Fibroblast of skin of left biceps (primary cell): ENCODE measurements around the gene CD40.

Source experiments
- DNase-seq, 2 experiments: peaks; one replicate each; pipeline ENCODE4 v3.0.0-alpha.2; 2013; ENCODE audit warnings: low read depth in 2 of 2

Gene CD40

DNA sequence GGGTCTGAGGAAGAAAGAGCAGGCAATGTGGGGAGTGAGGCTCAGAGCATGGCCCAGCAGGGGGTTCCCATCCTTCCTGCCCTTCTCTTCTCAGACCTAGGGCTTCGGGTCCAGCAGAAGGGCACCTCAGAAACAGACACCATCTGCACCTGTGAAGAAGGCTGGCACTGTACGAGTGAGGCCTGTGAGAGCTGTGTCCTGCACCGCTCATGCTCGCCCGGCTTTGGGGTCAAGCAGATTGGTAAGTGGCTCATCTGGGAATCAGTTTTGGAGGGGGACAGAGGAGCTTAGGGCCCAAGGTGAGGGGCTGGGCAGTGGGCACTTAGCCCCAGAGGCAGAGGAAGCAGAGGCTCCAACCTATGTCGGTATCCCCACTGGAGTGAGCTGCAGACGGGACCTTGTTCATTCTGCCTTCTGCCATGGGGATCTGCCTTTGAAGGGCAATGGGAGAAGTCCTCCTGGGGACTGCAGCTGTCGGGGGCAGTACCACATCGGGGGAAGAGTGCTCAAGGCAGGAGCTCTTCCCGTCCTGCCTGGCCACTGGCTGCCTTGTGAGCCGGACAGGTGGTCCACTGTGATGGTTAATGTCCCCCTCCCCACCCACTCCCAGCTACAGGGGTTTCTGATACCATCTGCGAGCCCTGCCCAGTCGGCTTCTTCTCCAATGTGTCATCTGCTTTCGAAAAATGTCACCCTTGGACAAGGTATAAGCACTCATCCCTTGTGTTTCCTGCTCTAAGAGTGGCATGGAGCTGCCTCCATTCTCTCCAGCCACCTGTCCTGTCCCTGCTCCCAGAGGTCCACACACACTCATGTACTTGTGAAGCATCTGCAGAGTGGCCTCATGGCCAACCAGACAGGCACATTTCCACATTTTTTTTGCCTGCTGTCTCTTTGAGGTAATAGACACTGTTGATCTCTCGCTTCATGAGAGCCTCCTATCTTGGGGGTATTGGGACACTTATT, 4.7 kb downstream of the CD40 start:
- DNase-seq: no peak

DNA sequence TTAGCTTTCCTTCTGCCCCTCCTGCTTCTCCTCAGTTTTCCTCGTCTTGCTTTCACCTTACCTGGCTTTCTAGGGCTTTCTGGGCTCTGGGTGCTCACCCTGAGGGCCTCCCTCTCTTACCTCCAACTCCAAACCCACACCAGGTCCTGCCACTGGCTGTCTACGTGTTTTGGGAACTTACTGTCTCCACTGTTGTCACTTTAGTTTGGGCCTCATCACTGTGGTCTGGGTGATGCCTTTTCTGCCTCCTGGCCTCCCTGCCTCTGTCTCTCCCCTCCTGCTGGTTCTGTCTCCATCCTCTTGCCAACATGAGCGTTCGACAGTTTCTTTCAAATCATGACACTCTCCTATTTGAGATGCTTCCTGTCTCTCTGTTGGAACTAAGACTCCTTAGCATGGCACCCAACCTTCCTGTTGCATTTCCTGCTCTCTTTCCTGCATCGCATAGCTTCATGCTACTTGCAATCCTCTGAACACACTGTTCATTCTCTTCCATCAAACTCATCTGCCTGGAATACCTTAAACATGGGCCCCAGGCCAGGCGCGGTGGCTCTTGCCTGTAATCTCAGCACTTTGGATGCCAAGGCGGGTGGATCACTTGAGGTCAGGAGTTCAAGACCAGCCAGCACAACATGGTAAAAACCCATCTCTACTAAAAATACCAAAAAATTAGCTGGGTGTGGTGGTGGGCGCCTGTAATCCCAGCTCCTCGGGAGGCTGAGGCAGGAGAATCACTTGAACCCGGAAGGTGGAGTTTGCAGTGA, 5.5 kb downstream of the CD40 start:
- DNase-seq: no peak

DNA sequence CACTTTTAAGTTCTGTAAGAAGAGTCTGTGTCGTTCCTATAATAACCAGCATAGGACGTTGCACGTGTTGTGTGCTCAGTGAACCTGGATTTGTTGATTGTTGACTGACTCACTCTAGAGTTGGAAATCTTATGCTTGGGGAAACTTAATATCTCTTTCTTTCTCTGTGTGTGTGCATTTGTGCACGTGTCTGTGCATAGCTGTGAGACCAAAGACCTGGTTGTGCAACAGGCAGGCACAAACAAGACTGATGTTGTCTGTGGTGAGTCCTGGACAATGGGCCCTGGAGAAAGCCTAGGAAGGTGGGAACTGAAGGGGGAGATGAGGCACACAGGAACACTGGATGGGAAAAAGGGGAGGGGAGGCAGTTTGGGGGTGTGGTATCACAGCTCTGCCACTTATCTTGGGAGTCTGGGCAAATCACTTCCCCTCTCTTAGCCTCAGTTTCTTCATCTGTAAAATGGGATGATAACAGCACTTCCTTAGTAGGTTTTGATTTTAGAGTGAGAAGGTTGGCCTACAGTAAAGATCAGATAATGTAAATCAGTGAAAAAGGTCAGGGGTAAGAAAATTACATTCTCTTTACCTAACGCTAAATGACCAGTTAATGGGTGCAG, 8.4 kb downstream of the CD40 start:
- DNase-seq: no peak

DNA sequence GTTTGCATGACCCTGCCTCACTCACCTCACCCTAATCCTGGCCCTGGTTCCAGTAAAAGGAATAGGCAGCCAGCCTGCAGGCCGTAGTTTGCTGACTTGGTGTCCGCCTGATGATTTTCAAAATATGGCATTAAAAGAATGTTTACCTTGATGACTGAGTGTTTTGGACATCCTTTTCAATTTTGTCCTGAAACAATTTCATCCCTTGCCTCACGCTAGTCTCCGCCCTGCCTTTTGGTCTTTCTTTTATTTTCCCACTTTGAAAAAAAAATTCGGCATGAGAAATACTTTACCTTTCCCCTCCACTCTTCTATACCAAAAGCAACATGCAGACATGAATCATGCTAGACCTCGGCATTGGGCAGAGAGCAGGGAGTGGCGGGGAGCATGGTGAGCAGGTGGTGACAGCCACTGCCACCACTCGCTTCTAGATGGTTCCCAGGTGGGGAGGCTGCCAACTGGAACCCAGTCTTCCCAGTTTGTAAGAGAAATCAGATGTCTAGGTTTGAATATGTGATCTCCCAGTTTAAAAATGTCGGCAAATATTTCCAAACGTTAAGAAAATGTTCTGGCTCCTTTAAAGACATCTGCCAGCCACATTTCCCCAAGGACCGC, 9.4 kb downstream of the CD40 start:
- DNase-seq: no peak

DNA sequence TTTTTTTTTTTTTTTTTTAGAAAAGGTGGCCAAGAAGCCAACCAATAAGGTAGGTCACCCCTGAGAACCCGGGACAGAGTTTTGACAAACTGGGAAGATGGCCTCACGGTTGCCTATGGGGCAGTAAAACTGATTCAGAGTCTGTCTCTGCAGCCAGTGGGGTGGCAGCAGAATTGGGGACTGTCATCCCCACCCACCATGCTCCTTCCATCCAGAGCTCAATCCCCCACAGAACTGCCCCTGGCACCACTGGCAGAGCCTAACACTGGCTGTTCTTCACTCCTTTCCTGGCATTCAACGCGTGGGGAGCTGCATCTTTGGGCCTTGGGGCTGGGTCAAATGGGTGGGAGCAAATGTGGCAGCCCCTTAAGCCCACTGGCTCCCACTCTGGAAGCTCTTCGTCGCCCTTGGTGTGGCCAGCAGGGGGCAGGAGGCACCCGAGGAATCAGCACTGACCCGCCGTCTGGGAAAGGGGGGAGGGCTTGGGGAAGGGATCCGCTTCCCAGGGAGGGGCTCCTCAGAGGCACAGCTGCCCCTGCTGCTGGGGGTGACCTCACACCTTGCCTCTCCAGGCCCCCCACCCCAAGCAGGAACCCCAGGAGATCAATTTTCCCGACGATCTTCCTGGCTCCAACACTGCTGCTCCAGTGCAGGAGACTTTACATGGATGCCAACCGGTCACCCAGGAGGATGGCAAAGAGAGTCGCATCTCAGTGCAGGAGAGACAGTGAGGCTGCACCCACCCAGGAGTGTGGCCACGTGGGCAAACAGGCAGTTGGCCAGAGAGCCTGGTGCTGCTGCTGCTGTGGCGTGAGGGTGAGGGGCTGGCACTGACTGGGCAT, 10.4 kb downstream of the CD40 start:
- no peak for DNase-seq

DNA sequence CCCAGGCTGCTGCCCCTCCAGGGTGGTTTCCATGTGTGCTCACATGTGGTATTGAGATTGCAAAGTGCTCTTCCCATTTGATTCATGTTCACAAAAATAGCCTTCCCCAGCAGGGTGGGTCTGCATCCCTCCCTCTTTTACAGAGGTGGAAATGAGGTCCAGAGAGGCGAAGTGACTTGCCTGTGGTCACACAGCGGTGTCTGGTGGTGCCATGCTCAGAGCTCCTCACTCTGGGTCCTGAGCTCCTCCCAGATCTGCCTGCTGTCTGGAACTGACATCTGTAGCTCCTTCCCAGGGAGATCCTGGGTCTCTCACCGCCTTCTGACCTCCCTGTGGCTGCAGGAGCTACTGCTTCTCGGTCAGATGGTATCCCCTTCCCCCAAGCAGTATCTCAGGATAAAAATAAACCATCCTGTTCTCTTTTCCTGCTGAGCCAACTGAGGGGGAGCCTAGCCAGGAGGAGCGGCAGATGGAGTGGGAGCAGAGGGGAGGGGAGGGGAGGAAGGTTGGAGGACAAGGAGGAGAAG, 11.9 kb downstream of the CD40 start:
- DNase-seq: no peak

DNA sequence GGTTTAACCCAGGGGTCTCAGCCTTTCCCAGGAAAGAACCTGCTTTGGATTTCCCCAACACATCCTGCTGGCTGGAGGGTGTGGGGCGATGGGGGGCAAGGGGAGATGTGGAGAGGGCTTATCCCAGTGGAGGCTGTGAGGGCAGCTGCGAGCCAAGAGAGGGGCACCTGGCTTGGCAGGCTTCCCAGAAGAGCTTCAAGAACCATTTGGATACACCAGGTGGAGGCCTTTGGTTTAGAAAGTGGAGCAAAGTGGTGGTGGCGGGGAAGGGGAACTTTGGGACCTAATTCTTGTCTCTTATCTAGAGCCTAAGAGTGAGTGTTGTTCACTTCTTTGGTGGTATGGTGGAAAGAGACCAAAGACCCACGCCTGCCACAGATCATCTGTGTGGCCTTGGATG, 12.4 kb downstream of the CD40 start:
- no peak for DNase-seq

DNA sequence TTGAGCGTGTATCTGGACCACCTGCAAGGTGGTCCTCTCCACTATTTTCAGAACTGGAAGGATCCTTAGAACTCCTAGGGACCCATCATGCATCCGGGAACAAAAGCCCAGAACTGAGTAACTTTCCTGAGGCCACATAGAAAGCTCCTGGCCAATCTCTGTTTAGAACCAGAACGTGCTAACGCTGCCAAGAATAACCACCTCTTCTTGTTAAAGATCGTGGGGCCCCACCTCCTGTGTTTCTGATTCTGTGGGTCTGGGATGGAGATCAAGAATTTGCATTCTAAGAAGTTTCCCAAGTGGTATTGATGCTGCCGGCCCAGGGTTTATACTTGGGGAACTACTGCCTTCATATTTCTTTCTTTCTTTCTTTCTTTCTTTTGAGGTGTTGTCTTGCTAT, 13.3 kb downstream of the CD40 start:
- DNase-seq: peak in 1 of 2 experiments; percentile 13

DNA sequence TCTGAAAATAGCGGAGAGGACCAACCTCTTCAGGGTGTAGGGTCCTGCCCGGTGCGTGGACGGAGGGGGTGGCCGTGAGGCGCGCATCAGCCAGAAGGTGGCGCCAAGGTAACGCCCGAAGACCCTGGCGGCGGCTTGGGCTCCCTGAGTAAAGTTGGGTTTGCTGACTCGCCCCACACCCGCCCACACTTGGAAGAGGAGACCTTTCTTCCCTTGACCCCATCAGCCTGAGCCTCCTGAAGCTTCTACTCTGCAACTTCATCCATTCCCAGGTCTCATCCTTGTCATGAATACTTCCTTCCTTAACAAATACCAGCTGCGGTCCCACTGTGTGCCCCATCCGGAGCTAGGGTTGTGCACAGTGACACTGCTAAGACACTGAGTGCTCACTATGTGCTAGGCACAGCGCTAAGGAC, 14.6 kb downstream of the CD40 start:
- no peak for DNase-seq

DNA sequence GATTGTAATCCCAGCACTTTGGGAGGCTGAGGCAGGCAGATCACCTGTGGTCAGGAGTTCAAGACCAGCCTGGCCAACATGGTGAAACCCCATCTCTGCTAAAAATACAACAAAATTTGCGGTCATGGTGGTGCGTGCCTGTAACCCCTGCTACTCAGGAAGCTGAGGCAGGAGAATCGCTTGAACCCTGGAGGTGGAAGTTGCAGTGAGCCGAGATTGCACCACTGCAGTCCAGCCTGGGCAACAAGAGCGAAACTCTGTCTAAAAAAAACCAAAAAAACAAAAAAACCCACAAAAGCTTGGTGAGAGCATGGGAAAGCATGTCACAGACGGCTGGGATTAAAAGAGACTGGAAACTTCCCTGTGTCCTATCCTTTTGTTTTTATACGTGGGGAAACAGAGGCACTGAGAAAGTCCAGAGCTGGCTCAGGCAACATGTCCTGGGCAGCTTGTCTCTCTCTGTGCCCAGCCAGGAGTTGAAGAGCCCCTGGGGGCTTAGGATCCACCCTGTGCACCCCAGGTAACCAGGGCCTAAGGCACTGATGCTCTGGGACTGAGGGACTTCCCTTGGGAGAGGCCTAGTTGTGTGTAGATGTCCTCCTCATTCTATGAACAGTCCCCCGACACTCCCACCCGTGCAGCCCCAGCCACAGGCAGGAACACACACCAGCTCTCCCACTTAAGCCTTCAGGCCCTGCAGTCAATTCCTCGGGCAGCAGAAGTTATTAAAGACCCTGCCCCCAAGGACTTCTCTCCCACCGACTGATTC, 16.0 kb downstream of the CD40 start:
- DNase-seq: no peak

DNA sequence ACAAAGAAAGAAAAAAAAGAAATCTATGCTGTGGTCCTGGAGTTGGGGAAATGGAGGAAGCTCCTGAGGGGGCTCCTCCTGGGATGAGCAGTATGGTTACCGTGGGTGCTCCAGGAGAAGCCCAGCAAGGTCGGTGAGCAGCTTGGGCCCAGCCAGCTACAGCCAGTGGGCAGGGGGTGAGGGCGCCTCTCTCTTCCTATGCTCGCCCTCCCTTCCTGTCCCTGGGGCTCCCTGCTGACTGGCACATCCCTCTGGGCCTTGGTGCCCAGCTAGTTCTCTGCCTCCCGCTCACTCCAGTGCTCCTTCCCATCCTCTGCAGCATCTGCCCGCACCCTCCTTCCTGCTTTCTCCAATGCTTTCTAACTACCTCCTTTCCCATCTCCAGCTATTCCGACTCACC, 16.6 kb downstream of the CD40 start:
- DNase-seq: no peak

DNA sequence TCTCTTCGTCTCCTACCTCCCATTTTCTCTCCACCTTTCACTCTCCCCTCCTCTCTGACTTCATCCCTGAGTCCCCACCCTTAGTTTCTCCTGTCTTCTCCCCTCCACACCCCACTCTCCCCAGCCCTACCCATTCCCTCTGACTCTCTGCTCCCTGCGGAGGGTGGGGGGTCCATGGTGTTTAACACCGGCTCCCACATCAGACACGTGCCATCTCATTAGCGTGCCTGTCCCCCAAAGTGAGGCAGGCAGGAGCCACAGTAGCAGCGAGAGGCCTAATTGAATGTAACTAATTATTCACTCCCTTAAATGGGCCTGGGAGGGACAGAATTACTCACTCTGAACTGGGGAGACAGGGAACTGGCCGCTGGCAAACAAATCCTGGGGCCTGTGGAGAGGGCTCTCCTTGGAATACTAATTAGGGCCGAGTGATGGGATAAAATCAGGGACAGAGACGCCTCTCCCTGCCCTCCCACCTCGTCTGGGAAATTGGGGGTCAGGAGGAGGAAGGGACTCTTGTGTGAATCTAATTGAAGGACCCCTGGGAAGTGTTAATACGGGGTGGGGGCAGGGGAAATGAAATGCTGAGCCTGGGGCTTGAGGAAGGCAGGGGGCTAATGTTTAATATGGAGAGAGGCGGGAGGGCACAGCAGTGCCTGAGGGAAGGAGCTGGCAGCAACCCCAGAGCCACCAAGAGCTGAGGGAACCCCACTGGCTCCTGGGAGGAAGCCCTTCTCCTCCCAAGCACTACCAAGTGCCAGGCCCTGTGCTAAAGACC, 17.9 kb downstream of the CD40 start:
- DNase-seq: no peak

DNA sequence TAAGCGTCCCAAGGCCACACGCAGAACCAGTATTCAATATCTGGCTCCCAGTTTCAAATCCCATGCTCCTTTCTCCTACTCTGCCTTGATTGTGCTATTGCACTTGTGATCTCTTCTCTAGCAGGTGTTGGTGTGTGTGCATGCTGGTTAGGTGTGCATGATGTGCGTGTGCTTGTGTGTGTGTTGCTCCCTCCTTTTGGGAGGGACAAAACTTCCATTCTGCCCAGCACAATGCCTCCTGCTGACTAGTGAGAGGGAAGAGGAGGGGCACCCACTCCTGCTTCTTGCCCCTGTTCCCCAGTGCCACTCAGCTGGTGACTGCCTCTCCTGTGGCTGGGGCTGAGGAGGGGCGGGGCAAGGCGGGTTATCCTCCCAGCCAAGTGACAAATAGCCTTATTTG, 19.7 kb downstream of the CD40 start:
- no peak for DNase-seq

DNA sequence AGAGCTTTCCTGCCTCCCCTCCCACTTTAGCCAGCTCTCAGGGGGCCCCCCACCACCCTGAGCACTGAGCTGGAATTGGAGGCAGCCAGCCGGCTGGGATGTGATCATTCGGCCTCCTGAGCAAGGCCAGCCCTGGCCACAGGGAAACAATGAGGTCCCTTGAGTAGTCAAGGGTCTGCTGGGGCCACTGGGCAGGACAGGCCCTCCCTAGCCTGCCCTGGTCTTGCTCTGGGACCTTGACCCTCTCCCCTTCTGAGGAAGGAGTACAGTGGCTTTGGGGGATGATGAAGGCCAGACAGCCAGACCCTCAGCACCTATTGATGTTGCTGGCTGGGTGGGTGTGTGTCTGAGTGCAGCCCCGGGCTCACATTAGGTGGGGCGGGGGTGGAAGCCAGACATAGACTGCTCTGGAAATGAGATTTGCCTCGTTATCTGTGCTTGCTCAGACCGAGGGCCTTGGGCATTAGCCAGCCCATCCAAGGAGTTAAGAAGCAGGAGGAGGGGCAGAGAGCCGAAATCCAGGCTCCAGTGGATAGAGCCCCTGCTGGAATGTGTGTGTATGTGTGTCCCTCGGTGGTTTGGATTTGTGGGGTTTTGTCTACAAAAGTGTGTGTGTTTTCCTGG, 21.3 kb downstream of the CD40 start:
- no peak for DNase-seq

DNA sequence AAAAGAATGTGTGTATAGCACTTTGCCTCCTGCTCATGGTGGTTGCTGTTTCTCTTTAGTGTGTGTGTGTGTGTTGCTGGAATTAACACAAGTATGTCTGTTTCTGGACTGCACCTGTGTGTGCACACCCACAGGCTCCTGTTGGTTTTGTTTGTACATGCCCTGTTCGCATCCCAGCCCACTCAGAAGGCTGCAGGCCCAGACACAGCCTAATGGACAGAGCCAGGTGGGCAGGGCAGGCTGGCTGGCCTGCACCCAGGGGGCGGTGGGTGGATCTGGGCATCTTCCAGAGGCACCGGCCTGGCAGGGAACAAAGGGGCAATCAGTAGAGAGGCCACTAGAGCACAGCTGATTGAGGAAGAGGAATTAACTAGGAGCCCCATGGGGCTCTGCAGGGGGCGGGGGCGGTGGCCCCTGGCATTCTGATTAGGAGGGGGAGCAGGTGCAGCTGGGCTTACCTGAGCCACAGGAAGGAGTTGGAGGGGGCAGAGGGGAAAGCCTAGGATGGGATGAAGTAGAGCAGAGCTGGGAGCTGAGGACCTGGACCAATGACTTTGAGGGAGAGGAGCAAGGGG, 21.9 kb downstream of the CD40 start:
- DNase-seq: no peak

DNA sequence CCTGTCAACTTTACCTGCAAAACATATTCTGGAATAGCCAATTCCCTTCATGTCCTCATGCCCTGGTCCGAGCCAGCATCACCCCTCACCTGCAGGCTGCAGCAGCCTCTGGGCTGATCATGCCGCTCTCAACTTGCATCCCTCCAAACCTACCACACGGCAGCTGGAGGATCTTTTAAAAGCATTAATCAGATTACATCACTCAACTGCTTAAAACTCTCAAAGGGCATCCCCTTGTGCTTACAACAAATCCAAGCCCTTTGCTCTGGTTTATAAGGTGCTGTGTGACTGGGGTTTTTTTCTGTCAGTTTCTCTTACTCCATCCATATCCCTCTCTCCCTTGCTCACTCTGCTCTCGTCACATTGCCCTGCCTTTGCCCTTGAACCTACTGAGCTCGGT, 24.0 kb downstream of the CD40 start:
- DNase-seq: no peak

DNA sequence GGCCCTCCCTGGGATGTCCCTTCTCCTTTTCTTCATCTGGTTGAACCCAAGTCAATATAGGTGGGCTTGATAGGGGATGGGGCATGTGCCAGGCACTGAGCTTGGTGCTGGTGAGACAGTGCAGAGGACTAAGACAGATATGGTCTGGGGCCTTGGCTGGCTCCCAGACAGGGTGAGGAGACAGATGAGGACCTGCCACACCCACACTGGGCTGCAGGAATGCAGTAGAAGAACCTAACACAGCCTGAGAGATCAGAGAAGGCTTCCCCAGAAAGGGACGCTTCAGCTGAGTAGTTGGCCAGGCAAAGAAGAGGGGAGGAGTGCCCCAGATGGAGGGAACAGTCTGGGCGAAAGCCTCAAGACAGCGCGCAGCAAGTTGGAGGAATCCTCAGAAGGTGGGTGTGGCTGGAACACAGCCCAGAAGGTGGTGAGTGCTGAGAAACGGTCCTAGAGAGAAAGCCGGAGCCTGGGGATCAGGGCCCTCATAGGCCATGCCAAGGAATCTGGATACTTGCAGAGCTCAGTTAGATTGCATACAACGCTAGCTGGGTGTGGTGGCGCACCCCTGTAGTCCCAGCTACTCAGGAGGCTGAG, 26.4 kb downstream of the CD40 start:
- no peak for DNase-seq

DNA sequence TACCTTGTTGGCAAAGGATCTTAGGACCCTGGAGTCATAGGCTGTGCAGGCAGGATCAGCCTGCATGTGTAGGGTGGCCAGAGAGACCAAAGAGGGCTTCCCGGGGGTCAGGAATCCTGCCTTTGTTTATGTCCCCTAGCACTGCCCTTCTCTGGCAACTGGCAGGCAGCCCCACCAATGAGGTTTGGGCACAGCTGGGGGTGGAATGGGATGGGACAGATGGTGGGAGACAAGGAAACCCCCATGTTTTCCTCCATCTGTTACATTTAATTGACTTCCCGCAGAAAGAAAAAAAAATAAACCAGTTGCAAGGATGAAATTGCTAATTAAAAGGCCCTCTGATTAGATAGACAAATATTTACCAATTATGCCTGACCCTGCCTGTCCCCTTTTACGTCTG, 27.6 kb downstream of the CD40 start:
- no peak for DNase-seq
